OCI-LY3 (cell line): ENCODE data around the gene SNX10.

ENCODE experiments used
- H2AFZ ChIP-seq: fragments of 200-600, 300-600 bp; shearing (Covaris generic); 2 replicates; pipeline ENCODE4 v1.6.0; 2014; ENCODE audit warnings: antibody characterized with exemption, low read depth, low read length
- H3K27ac ChIP-seq: fragments of 200-600, 300-600 bp; sonication (generic); 2 replicates; pipeline ENCODE4 v1.5.1; 2014; ENCODE audit warnings: mild to moderate bottlenecking, low read length, moderate library complexity, mixed read lengths
- H3K27me3 ChIP-seq: fragments of 200-600, 300-600 bp; sonication (generic); 2 replicates; pipeline ENCODE4 v1.6.1; 2014; ENCODE audit warnings: low read depth, low read length, mixed read lengths
- H3K36me3 ChIP-seq: fragments of 200-600, 300-600 bp; sonication (generic); replicated peaks from 2 replicates; pipeline ENCODE3; 2014; ENCODE audit warnings: low read depth, low read length, mixed read lengths
- H3K4me1 ChIP-seq: fragments of 300-600, 200-600 bp; sonication (generic); 2 replicates; pipeline ENCODE4 v1.6.1; 2014; ENCODE audit warnings: low read length, mixed read lengths
- H3K4me2 ChIP-seq: fragments of 200-600, 300-600 bp; sonication (generic); 2 replicates; pipeline ENCODE4 v1.6.1; 2014; ENCODE audit warnings: low read length, mixed read lengths
- H3K4me3 ChIP-seq: fragments of 300-600, 200-600 bp; sonication (generic); 2 replicates; pipeline ENCODE4 v1.5.1; 2014; ENCODE audit warnings: antibody characterized with exemption, mild to moderate bottlenecking, low read length, moderate library complexity
- H3K79me2 ChIP-seq: fragments of 300-600, 200-600 bp; shearing (Covaris generic); 2 replicates; pipeline ENCODE4 v1.6.1; 2014; ENCODE audit warnings: mild to moderate bottlenecking, low read length, mixed read lengths
- H3K9ac ChIP-seq: fragments of 300-600, 200-600 bp; shearing (Covaris generic); 2 replicates; pipeline ENCODE4 v1.6.0; 2014; ENCODE audit warnings: mild to moderate bottlenecking, low read length, moderate library complexity
- H3K9me3 ChIP-seq: fragments of 200-600, 300-600 bp; shearing (Covaris generic); 2 replicates; pipeline ENCODE4 v1.6.1; 2014; ENCODE audit warnings: low read length, mixed read lengths; ENCODE audit not compliant: insufficient read depth
- H4K20me1 ChIP-seq: fragments of 200-600, 300-600 bp; sonication (generic); 2 replicates; pipeline ENCODE4 v1.6.1; 2016; ENCODE audit warnings: low read length, mixed read lengths; ENCODE audit not compliant: insufficient read depth
- CTCF ChIP-seq: fragments of 200-600, 300-600 bp; sonication (generic); IDR thresholded peaks from 2 replicates; pipeline ENCODE4 v1.5.1; 2014; ENCODE audit warnings: antibody characterized with exemption, low read length, low read depth
- EZH2phosphoT487 ChIP-seq: fragments of 200-600 bp; shearing (Covaris generic); IDR thresholded peaks from 2 replicates; pipeline ENCODE4 v1.6.1; 2018; ENCODE audit warnings: antibody characterized with exemption, mixed run types, low read depth

Gene SNX10

GRCh38 chr7:26385240-26385639 is 93.6 kb downstream of the SNX10 start:
- H4K20me1 ChIP-seq = no peaks in the 10 kb centered on the region
- H2AFZ ChIP-seq = no peak overlapping the region
- H3K27ac ChIP-seq = no peak overlapping the region
- peaks cover 41% of the 10 kb centered on the region for H3K27me3 ChIP-seq
- no peaks in the 10 kb centered on the region for H3K79me2 ChIP-seq
- TF ChIP-seq EZH2phosphoT487 (no peak), CTCF (peak; percentile 20; the same call in 1 of the 2 replicates)
- no peak overlapping the region for H3K4me2 ChIP-seq
- H3K4me1 ChIP-seq = peaks cover 15% of the 10 kb centered on the region
- H3K36me3 ChIP-seq = no peaks in the 10 kb centered on the region
- H3K4me3 ChIP-seq = no peak overlapping the region
- no peak overlapping the region for H3K9ac ChIP-seq
- H3K9me3 ChIP-seq = no peaks in the 10 kb centered on the region

- H3K4me3 ChIP-seq = no peak overlapping the region
- no peak for TF ChIP-seq EZH2phosphoT487
- no peak for TF ChIP-seq CTCF
- H2AFZ ChIP-seq = no peak overlapping the region
- H4K20me1 ChIP-seq = no peaks in the 10 kb centered on the region
- peaks cover 15% of the 10 kb centered on the region for H3K4me1 ChIP-seq
- no peaks in the 10 kb centered on the region for H3K79me2 ChIP-seq
- no peak overlapping the region for H3K9ac ChIP-seq
- no peaks in the 10 kb centered on the region for H3K9me3 ChIP-seq
- no peaks in the 10 kb centered on the region for H3K36me3 ChIP-seq
- peaks cover 59% of the 10 kb centered on the region for H3K27me3 ChIP-seq
- no peak overlapping the region for H3K27ac ChIP-seq
- peak overlapping the region; percentile 50 for H3K4me2 ChIP-seq
Observed at GRCh38 chr7:26387731-26388130, 96.1 kb downstream of the SNX10 start.

- TF ChIP-seq CTCF (no peak), EZH2phosphoT487 (no peak)
- Histone ChIP-seq H3K27me3 (peaks cover 60% of the 10 kb centered on the region), H2AFZ (no peak overlapping the region), H3K9ac (no peak overlapping the region), H3K4me3 (peak overlapping the region; percentile 23; the same call in 1 of the 2 replicates), H3K4me1 (peaks cover 15% of the 10 kb centered on the region), H3K36me3 (no peaks in the 10 kb centered on the region), H3K9me3 (no peaks in the 10 kb centered on the region), H3K4me2 (peak overlapping the region; percentile 50), H3K27ac (no peak overlapping the region), H3K79me2 (no peaks in the 10 kb centered on the region), H4K20me1 (no peaks in the 10 kb centered on the region)
Observed at GRCh38 chr7:26388256-26388655, 96.6 kb downstream of the SNX10 start.

GRCh38 chr7:26390016-26390415 is 98.4 kb downstream of the SNX10 start:
- Histone ChIP-seq H3K9ac (no peak overlapping the region), H3K36me3 (no peaks in the 10 kb centered on the region), H2AFZ (no peak overlapping the region), H3K4me2 (no peak overlapping the region), H3K9me3 (no peaks in the 10 kb centered on the region), H3K79me2 (no peaks in the 10 kb centered on the region), H3K27me3 (peaks cover 57% of the 10 kb centered on the region), H4K20me1 (no peaks in the 10 kb centered on the region), H3K27ac (no peak overlapping the region), H3K4me3 (no peak overlapping the region), H3K4me1 (peaks cover 22% of the 10 kb centered on the region)
- no peak for TF ChIP-seq CTCF
- no peak for TF ChIP-seq EZH2phosphoT487
